GM19193 (cell line): ENCODE measurements around the gene PREX1.

Experiments
- POLR2A ChIP-seq: IDR thresholded peaks from 4 replicates; pipeline ENCODE4 v1.6.1; 2011; ENCODE audit not compliant: insufficient read depth, insufficient read length; ENCODE audit errors: extremely low read depth

Gene PREX1

GRCh38 chr20:48702455-48702913 lies 125.3 kb downstream of the PREX1 start:
- no peak for TF ChIP-seq POLR2A

- TF ChIP-seq POLR2A, result no peak
Observed at GRCh38 chr20:48701702-48702101, 126.1 kb downstream of the PREX1 start.

GRCh38 chr20:48698507-48699267 lies 129.1 kb downstream of the PREX1 start:
- TF ChIP-seq POLR2A, result no peak

GRCh38 chr20:48697845-48698491 lies 129.8 kb downstream of the PREX1 start:
- no peak for TF ChIP-seq POLR2A

- TF ChIP-seq POLR2A, result no peak
Observed at GRCh38 chr20:48696671-48697070, 131.1 kb downstream of the PREX1 start.

- no peak for TF ChIP-seq POLR2A
Observed at GRCh38 chr20:48695738-48696137, 132.1 kb downstream of the PREX1 start.

GRCh38 chr20:48695255-48695654 lies 132.5 kb downstream of the PREX1 start:
- no peak for TF ChIP-seq POLR2A

- no peak for TF ChIP-seq POLR2A
Observed at GRCh38 chr20:48694381-48694865, 133.4 kb downstream of the PREX1 start.

- no peak for TF ChIP-seq POLR2A
Observed at GRCh38 chr20:48691523-48691922, 136.3 kb downstream of the PREX1 start.

GRCh38 chr20:48690888-48691287 lies 136.9 kb downstream of the PREX1 start:
- no peak for TF ChIP-seq POLR2A

GRCh38 chr20:48689874-48690571 lies 137.8 kb downstream of the PREX1 start:
- no peak for TF ChIP-seq POLR2A

- TF ChIP-seq POLR2A, result no peak
Observed at GRCh38 chr20:48689388-48689787, 138.4 kb downstream of the PREX1 start.

GRCh38 chr20:48688579-48688978 lies 139.2 kb downstream of the PREX1 start:
- no peak for TF ChIP-seq POLR2A

- no peak for TF ChIP-seq POLR2A
Observed at GRCh38 chr20:48687117-48687800, 140.5 kb downstream of the PREX1 start.
